ENCODE data around the gene ZSWIM3.

ZSWIM3 gene

DNA sequence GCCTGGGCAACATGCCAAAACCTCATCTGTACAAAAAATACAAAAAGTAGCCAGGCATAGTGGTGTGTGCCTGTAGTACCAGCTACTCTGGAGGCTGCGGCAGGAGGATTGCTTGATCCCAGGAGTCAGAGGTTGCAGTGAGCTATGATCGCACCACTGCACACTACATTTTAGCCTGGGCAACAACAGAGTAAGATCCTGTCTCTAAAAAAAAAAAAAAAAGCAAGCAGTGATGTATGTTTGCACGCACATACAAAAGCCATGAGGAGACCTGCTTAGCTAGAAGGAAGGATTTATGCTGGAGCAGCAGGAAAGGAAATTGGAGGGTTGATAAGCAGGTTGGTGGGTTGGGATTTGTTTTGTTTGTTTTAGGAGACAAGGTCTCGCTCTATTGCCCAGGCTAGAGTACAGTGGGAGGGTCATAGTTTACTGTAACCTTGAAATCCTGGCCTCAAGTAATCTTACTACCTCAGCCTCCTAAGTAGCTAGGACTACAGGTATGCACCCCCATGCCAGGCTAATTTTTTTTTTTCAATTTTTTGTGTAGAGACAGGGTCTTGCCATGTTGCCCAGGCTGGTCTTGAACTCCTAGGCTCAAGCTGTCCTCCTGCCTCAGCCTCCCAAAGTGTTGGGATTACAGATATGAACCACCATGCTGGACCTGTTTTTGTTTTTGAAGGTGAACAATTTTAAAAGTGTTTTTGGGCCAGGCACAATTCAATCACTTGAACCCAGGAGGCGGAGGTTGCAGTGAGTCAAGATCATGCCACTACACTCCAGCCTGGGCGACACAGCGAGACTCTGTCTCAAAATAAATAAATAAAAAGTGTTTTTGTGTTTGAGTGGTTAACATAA, 4.0 kb downstream of the ZSWIM3 start:
- Histone ChIP-seq H3K9me3 (ENCODE audit: insufficient read depth, low read depth, low read length) (no peaks in the 10 kb centered on the region), H3K4me2 (ENCODE audit: low read depth, low read length, poor library complexity, severe bottlenecking) (peak overlapping the region; percentile 17), H3K79me2 (ENCODE audit: insufficient read depth, low read length) (peaks cover 24% of the 10 kb centered on the region), H3K4me1 (ENCODE audit: insufficient read depth, low read length, poor library complexity, severe bottlenecking) (peaks cover 26% of the 10 kb centered on the region), H3K36me3 (ENCODE audit: insufficient read depth, low read length) (no peaks in the 10 kb centered on the region), H3K9ac (ENCODE audit: low read depth, low read length, poor library complexity, severe bottlenecking) (no peak overlapping the region), H2AFZ (ENCODE audit: low read length) (no peak overlapping the region), H3K4me3 (ENCODE audit: low read length, poor library complexity, severe bottlenecking) (no peak overlapping the region), H3K9me2 (replicated peaks; ENCODE audit: low read depth, low read length) (no peaks in the 10 kb centered on the region), H3F3A (ENCODE audit: low read depth) (no peaks in the 10 kb centered on the region), H3K27me3 (ENCODE audit: insufficient read depth, low read length, poor library complexity, severe bottlenecking) (no peaks in the 10 kb centered on the region), H4K20me1 (ENCODE audit: insufficient read depth, low read length, poor library complexity, severe bottlenecking) (peaks cover 3% of the 10 kb centered on the region)
- no peak for TF ChIP-seq EZH2phosphoT487 (IDR thresholded peaks at IDR 0.05; ENCODE audit: borderline replicate concordance)
- TF ChIP-seq, protein P1, sequence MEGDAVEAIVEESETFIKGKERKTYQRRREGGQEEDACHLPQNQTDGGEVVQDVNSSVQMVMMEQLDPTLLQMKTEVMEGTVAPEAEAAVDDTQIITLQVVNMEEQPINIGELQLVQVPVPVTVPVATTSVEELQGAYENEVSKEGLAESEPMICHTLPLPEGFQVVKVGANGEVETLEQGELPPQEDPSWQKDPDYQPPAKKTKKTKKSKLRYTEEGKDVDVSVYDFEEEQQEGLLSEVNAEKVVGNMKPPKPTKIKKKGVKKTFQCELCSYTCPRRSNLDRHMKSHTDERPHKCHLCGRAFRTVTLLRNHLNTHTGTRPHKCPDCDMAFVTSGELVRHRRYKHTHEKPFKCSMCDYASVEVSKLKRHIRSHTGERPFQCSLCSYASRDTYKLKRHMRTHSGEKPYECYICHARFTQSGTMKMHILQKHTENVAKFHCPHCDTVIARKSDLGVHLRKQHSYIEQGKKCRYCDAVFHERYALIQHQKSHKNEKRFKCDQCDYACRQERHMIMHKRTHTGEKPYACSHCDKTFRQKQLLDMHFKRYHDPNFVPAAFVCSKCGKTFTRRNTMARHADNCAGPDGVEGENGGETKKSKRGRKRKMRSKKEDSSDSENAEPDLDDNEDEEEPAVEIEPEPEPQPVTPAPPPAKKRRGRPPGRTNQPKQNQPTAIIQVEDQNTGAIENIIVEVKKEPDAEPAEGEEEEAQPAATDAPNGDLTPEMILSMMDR (conservative IDR thresholded peaks at IDR 0.05; ENCODE audit: low read length), result no peak

DNA sequence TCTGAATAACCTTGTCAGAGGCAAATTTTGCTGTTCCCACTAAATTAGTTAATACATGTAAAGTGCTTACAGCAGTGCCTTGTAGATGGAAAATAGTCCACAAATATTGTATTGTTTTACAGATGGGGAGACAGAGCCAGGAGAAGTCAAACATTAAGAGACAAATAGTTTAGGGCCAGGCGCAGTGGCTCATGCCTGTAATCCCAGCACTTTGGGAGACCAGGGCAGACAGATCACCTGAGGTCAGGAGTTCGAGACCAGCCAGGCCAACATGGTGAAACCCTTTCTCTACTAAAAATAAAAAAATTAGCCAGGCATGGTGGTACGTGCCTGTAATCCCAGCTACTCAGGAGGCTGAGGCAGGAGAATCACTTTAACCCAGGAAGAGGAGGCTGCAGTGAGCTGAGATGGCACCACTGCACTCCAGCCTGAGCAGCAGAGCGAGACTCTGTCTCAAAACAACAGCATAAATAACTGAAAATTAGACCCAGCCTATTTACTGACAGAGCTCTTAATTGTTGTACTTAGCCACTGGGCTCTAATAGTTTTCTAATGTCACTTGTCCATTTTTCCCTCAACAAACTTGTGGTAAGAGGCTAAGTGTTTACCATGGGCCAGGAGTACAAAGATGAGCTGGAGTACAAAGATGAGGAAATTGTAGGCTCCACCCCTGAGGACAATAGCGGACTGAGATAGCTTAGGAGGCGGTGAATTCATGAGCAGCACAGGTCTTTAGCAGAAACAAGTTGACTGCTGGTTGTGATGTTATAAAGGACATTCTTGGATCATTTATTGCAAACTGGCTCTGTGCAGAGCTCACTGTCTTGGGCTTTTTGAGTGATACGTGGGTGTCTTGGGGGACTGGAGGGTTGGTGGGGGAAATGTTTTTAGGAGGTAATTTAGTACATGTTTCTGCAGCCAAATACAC, 6.4 kb downstream of the ZSWIM3 start:
- H3K9me2 ChIP-seq (replicated peaks; ENCODE audit: low read depth, low read length), result no peaks in the 10 kb centered on the region

DNA sequence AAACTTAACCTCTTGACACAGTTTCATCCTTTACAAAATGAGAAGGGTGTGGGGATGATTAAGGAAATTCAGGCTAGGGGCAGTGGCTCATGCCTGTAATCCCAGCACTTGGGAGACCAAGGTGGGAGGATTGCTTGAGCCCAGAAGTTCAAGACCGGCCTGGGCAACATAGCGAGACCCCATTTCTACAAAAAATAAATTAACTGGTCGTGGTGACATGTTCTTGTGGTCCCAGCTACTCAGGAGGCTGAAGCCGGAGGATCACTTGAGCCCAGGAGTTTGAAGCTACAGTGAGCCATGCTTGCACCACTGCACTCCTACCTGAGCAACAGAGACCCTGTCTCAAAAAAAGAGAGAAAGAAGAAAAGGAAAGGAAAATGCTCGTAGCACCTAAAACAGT, 9.0 kb downstream of the ZSWIM3 start:
- TF ChIP-seq, protein P1 (conservative IDR thresholded peaks at IDR 0.05; ENCODE audit: low read length), result no peak
- TF ChIP-seq EZH2phosphoT487 (IDR thresholded peaks at IDR 0.05; ENCODE audit: borderline replicate concordance), result no peak
- no peak overlapping the region for H3K9ac ChIP-seq (ENCODE audit: low read depth, low read length, poor library complexity, severe bottlenecking)
- H2AFZ ChIP-seq (ENCODE audit: low read length), result no peak overlapping the region
- H3K79me2 ChIP-seq (ENCODE audit: insufficient read depth, low read length), result 0 out of 2 replicates have a peak, but pooled peaks cover 3% of the 10 kb centered on the region
- H3K4me1 ChIP-seq (ENCODE audit: insufficient read depth, low read length, poor library complexity, severe bottlenecking), result no peaks in the 10 kb centered on the region
- no peaks in the 10 kb centered on the region for H3K9me2 ChIP-seq (replicated peaks; ENCODE audit: low read depth, low read length)
- H3K36me3 ChIP-seq (ENCODE audit: insufficient read depth, low read length), result no peaks in the 10 kb centered on the region
- no peaks in the 10 kb centered on the region for H3K27me3 ChIP-seq (ENCODE audit: insufficient read depth, low read length, poor library complexity, severe bottlenecking)
- H3K9me3 ChIP-seq (ENCODE audit: insufficient read depth, low read depth, low read length), result no peaks in the 10 kb centered on the region
- H4K20me1 ChIP-seq (ENCODE audit: insufficient read depth, low read length, poor library complexity, severe bottlenecking), result no peaks in the 10 kb centered on the region
- no peaks in the 10 kb centered on the region for H3F3A ChIP-seq (ENCODE audit: low read depth)
- no peak overlapping the region for H3K4me2 ChIP-seq (ENCODE audit: low read depth, low read length, poor library complexity, severe bottlenecking)
- H3K4me3 ChIP-seq (ENCODE audit: low read length, poor library complexity, severe bottlenecking), result no peak overlapping the region

More for the DNA sequence above, 6.4 kb downstream of the ZSWIM3 start:
- no peaks in the 10 kb centered on the region for H3K27me3 ChIP-seq (ENCODE audit: insufficient read depth, low read length, poor library complexity, severe bottlenecking)
- peaks cover 18% of the 10 kb centered on the region for H3K4me1 ChIP-seq (ENCODE audit: insufficient read depth, low read length, poor library complexity, severe bottlenecking)
- H3K4me3 ChIP-seq (ENCODE audit: low read length, poor library complexity, severe bottlenecking), result no peak overlapping the region
- no peaks in the 10 kb centered on the region for H3K36me3 ChIP-seq (ENCODE audit: insufficient read depth, low read length)
- no peak overlapping the region for H3K9ac ChIP-seq (ENCODE audit: low read depth, low read length, poor library complexity, severe bottlenecking)
- H3K9me3 ChIP-seq (ENCODE audit: insufficient read depth, low read depth, low read length), result no peaks in the 10 kb centered on the region
- H3F3A ChIP-seq (ENCODE audit: low read depth), result no peaks in the 10 kb centered on the region
- H2AFZ ChIP-seq (ENCODE audit: low read length), result no peak overlapping the region
- H3K4me2 ChIP-seq (ENCODE audit: low read depth, low read length, poor library complexity, severe bottlenecking), result no peak overlapping the region
- peaks cover 9% of the 10 kb centered on the region for H3K79me2 ChIP-seq (ENCODE audit: insufficient read depth, low read length)
- no peak for TF ChIP-seq EZH2phosphoT487 (IDR thresholded peaks at IDR 0.05; ENCODE audit: borderline replicate concordance)
- TF ChIP-seq, protein P1 (conservative IDR thresholded peaks at IDR 0.05; ENCODE audit: low read length), result no peak
- H4K20me1 ChIP-seq (ENCODE audit: insufficient read depth, low read length, poor library complexity, severe bottlenecking), result peaks cover under 1% of the 10 kb centered on the region
